NCI-H2107 treated with DMSO at 0.1 percent for 48 hours (cell line): ENCODE data around the gene JAK3.
"Not testable (repeated sequence)": the region's sequence is repeated elsewhere in the genome, so short reads cannot be mapped to it uniquely, and the experiment has no call there.

Source experiments
- DNase-seq: peaks from one replicate; lab custom pipeline; 2025; ENCODE audit not compliant: unreplicated experiment; lab: John Stamatoyannopoulos, UW

JAK3 gene

DNA sequence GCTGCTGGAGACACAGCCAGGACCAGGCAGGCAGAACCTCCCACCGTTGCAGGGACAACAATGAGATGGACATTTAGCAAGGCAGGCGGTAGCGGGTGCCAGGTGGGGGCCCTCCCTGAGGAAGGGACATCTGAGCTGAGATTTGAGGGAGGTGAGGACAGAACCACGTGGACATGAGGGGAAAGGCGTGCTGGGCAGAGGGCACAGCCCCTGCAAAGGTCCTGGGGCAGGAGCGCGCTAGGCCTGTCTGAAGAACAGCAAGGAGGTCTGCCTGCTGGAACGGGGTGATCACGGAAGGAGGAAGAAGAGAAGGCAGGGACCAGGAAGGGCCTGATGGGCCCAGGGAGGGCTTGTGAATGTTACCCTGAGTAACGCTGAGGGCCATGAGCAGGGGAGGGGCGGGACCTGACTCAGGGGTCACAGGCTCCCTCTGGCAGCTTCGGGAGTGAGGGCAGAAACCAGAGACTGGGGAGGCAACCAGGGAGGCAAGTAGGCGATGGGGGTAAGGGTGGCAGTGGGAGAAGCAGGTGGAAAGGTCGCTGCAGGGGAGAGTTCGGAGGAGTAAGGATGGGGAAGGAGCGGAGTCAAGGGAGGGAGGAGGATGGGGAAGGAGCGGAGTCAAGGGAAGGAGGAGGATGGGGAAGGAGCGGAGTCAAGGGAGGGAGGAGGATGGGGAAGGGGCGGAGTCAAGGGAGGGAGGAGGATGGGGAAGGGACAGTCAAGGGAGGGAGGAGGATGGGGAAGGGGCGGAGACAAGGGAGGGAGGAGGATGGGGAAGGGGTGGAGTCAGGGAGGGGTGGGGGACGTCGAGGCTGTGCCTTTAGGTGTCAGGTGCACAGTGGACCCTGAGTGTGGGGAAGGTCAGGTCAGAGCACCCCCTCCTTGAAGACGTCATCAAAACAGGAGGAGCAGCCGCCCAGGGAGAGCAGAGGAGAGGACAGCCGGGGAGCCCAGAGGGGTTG, 68.5 kb downstream of the JAK3 start:
- no peak for DNase-seq

DNA sequence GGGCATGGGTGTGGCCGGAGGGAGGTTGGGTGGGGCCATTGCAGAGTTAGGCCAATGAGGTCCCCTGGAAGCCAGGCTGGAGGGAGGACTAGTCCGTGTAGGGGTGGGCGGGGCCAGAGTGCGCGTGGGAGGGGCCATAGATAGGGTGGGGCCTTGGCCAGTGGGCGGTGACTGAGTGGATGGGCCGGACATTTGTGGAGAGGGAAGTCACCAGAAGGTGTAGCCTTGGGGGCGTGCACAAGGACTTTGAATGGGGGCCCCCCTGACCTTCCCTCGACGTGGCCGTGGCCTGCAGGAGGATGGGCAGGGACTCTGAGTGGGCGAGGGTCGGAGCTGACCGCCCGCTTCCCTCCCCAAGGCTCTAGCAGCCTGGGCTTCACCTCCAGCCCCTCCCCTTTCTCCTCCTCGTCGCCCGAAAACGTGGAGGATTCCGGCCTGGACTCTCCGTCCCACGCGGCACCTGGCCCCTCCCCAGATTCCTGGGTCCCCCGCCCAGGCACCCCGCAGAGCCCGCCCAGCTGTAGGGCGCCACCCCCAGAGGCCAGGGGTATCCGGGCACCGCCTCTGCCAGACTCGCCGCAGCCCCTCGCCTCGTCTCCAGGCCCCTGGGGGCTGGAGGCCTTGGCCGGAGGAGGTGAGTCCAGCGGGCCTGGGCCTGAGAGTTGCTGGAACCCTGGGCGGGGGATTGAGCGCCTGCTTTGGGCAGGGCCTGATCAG, 69.4 kb downstream of the JAK3 start:
- DNase-seq: no peak

DNA sequence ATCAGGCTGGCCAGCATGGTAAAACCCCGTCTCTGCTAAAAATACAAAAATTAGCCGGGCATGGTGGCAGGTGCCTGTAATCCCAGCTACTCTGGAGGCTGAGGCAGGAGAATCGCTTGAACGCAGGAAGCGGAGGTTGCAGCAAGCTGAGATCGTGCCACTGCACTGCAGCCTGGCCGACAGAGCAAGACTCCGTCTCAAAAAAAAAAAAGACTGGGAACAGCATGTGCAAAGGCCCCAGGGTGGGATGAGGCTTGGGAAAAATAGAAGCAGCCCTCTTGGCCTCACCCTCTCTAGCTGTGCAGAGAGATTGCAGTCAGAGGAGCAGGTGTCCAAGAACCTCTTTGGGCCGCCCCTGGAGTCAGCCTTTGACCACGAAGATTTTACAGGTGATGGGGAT, 69.9 kb downstream of the JAK3 start:
- DNase-seq: not testable (repeated sequence)

DNA sequence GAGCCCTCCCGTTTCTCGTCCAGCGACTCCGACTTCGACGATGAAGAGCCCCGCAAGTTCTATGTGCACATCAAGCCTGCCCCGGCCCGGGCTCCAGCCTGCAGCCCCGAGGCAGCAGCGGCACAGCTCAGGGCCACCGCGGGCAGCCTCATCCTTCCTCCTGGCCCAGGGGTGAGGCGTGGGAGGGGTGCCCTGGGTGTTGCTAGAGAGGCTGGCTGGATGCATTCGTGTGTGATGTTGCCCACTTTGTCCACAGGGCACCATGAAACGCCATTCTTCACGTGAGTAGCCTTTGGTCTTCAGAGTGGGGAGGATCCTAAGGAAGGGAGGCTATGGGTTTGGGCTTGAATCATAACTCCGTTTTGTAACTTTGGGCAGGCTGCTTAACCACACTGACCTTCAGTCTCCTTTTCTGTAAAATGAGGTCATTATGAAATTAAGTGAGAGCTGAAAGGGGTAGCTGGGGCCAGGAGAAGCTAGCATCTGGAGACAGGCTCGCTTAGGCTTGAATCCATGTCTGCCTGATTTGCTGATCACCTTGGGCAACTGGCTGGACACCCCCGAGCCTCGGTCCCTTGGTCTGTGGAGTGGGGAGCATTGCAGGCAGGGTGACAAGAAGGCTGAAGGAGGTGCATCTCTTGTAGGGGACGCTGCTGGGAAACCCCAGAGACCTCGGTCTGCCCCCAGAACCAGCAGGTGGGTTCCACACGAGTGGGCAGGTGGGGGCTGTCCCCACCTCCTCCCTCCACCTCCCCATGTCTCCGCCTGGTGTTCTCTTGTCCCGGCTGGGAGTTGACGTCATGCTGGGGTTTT, 71.6 kb downstream of the JAK3 start:
- no peak for DNase-seq

DNA sequence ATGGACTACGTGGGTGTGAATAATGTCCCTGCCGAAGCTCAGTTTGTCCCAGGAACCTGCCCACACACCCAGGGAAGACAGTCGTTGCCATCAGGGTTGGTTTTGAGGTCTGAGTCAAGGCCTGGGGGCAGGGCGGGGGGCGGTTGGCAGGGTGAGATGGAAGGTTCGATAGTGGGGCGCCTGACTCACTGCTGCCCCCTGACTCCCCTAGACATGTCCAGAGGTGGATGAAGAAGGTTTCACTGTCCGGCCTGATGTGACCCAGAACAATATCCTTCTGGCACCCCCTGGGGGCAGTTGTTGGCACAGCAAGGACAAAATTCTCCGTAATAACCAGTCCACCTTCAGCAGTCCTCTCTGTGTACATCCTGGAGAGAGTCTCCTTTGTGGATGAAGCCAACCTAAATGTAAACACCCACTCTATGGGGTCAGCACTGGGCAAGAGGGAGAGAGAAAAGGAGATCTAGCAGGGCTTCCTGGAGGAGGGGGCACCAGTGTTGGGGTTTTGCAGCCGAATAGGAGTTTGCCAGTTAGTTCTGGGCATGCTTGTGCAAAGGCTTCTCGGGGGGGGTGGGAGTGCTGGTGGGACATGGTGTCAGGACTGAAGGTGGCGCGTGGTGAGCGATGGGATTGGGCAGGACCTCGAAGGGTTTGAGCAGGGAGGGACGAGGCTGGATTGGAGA, 72.4 kb downstream of the JAK3 start:
- DNase-seq: no peak
